GM21786 (cell line): ENCODE results near the gene HOXC11.

Source experiments
- ATAC-seq: cut with Tn5 transposase; IDR thresholded peaks from one replicate; pipeline ENCODE4 v1.9.1; 2021; ENCODE audit not compliant: unreplicated experiment

HOXC11 gene

GRCh38 chr12:54019924-54020590 is 47.1 kb downstream of the HOXC11 start:
- no peak for ATAC-seq

DNA sequence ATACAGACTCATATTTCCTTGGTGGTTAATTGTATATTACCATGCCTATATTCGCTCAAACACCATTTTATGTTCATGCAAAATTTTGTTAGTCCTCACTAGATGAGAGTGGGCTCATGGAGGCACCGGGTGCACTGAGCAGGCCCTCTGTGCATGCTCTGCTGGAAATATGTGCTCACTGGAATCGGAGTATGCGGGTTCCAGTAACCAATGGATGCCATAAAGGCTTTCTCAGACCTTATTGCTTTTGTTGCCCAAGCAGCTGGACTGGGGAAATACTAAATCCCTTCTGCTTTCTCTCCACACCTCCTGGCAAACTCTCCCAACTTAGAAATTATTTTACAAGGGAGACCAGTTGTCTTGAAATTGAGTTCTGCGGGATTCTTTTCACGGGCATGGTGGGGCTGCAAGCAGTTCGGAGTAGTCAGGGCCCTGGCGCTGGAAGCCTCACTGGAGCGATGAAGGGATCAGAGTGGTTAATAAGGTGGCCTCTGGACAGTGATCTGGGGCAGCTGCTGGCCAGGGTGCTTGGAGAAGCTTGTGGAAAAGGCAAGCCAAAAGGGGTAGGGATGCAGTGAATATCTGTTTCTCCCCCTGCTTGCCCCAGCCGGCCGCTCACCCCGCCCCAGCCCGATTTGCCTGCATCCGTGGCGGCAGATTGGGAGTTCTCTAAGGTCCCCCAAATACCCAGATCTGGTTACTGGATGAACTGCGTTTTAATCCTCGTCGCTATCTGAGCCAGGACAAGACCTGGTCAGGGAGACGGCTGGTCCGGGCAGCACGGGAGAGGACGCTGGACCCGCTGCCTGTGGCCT is 47.9 kb downstream of the HOXC11 start:
- no peak for ATAC-seq

GRCh38 chr12:54021432-54022013 is 48.6 kb downstream of the HOXC11 start:
- no peak for ATAC-seq

- ATAC-seq, result no peak
Observed at GRCh38 chr12:54022960-54023884, 50.3 kb downstream of the HOXC11 start.

DNA sequence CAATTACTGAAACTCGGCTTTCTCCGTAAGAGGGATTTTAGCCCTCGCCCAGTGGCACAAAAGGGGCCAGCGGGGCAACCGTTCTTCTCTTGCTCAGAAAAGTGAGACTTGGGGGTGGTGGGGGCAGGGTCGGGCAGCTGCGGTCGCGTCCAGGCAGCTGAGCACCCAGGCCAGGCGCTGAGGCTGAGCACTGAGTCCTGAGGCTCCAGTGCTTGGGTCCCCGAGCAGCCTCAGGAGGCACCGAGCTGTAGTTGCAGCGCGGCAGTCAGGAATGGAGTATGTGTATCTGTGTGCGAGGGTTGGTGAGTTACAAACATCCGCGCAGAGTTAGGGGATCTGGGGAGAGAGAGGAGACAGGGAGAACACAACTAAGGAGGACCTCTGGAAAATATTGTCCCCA is 51.2 kb downstream of the HOXC11 start:
- ATAC-seq, result no peak

DNA sequence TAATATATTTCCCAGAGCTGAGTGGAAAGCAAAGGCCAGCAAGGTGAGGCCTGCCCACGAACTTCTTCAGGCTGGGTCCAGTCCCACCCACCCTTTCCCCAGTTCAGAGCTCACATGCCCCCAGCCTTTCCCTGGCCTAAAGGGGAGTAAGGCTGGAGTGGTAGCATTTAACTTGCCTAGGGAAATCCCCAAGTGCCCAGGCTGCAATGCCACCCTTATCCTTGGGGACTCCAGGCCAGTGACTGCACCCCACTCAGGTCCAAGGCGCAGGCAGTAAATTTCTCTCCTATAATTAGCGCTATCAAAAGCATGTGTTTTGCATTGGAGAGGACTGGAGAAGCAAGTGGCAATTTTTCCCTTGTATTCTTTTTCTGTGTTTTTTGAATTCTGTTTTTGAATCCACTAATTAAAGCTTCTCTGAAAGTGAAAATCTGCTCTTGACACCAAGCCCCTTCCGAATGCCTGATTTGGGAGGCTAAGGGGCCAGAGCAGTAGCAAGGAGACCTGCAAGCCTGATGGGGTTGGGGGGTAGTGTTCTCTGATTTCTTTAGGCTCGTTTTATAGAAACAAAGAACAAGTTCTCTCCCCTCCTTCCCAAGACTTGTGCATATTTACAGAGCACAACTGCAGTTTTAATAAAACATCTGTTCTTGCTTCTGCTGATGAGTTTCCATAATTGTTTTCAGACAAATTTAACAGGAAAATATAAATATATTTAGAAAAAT is 51.8 kb downstream of the HOXC11 start:
- ATAC-seq, result no peak

GRCh38 chr12:54025499-54026405 is 52.8 kb downstream of the HOXC11 start:
- no peak for ATAC-seq

- no peak for ATAC-seq
Observed at GRCh38 chr12:54026640-54027441, 53.9 kb downstream of the HOXC11 start.
